ENCODE results near the gene ADAMTSL1. TPM values are rescaled to one million over a fixed set of nuclear protein-coding genes. Genes with fewer than 3 reads are reported as not detected.

The ADAMTSL1 gene
- total RNA-seq, 1 experiment from 2014 or later, result 0.94 TPM

DNA sequence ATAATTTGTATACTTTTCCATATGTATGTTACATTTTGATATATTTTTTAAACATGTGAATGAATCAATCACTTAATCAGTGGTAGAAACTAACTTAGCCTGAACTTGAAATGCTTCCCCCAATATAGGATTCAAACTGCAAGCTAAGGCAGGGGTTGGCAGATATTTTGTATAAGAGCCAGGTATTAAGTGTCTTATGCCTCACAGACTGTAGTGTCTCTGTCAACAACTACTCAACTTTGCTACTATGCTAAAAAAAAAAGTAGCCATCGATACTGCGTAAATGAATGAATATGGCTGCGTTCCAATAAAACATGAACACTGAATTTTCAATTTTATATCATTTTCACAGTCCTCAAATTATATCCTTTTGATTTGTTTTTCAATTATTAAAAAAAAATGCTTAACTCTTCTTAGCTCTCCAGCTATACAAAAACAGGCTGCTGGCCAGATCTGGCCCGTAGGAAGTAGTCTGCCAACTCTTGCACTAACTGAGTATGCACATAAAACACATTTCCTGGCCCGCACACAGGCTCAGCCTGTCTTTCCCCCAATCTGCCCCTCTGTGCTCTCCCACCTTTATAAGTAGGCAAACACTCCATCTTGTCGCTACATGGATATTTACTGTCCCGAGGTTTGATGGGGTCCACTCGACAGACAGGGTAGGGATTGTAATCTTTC is 467.2 kb downstream of the ADAMTSL1 start (continued):
- TF ChIP-seq, protein P1, sequence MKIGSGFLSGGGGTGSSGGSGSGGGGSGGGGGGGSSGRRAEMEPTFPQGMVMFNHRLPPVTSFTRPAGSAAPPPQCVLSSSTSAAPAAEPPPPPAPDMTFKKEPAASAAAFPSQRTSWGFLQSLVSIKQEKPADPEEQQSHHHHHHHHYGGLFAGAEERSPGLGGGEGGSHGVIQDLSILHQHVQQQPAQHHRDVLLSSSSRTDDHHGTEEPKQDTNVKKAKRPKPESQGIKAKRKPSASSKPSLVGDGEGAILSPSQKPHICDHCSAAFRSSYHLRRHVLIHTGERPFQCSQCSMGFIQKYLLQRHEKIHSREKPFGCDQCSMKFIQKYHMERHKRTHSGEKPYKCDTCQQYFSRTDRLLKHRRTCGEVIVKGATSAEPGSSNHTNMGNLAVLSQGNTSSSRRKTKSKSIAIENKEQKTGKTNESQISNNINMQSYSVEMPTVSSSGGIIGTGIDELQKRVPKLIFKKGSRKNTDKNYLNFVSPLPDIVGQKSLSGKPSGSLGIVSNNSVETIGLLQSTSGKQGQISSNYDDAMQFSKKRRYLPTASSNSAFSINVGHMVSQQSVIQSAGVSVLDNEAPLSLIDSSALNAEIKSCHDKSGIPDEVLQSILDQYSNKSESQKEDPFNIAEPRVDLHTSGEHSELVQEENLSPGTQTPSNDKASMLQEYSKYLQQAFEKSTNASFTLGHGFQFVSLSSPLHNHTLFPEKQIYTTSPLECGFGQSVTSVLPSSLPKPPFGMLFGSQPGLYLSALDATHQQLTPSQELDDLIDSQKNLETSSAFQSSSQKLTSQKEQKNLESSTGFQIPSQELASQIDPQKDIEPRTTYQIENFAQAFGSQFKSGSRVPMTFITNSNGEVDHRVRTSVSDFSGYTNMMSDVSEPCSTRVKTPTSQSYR (CRISPR knock-in tag; IDR thresholded peaks at IDR 0.05), result no peak
- TF ChIP-seq, protein P2, sequence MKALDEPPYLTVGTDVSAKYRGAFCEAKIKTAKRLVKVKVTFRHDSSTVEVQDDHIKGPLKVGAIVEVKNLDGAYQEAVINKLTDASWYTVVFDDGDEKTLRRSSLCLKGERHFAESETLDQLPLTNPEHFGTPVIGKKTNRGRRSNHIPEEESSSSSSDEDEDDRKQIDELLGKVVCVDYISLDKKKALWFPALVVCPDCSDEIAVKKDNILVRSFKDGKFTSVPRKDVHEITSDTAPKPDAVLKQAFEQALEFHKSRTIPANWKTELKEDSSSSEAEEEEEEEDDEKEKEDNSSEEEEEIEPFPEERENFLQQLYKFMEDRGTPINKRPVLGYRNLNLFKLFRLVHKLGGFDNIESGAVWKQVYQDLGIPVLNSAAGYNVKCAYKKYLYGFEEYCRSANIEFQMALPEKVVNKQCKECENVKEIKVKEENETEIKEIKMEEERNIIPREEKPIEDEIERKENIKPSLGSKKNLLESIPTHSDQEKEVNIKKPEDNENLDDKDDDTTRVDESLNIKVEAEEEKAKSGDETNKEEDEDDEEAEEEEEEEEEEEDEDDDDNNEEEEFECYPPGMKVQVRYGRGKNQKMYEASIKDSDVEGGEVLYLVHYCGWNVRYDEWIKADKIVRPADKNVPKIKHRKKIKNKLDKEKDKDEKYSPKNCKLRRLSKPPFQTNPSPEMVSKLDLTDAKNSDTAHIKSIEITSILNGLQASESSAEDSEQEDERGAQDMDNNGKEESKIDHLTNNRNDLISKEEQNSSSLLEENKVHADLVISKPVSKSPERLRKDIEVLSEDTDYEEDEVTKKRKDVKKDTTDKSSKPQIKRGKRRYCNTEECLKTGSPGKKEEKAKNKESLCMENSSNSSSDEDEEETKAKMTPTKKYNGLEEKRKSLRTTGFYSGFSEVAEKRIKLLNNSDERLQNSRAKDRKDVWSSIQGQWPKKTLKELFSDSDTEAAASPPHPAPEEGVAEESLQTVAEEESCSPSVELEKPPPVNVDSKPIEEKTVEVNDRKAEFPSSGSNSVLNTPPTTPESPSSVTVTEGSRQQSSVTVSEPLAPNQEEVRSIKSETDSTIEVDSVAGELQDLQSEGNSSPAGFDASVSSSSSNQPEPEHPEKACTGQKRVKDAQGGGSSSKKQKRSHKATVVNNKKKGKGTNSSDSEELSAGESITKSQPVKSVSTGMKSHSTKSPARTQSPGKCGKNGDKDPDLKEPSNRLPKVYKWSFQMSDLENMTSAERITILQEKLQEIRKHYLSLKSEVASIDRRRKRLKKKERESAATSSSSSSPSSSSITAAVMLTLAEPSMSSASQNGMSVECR (CRISPR knock-in tag; IDR thresholded peaks at IDR 0.05; ENCODE audit: borderline replicate concordance), result no peak
- TF ChIP-seq RELA (CRISPR knock-in tag; IDR thresholded peaks at IDR 0.05; ENCODE audit: borderline replicate concordance), result no peak

DNA sequence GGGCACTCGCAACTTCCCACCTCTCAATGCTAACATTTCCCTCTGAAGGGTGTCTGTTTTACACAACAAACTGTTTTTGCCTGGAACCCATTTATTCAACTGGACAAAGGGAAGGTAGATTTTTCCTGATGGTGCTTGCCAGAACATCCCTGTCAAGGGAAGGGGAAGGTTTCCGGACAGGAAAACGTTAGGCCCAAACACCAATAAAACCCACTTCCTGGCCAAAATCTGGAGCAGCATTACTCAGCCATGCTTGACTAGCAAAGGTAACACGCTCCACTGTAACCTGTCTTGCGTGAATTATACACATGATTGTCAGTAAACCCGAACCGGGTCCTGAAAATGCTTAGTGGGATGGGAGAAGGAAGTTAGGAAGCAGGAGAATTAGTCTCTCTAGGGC is 468.8 kb downstream of the ADAMTSL1 start:
- ATAC-seq (no peak), DNase-seq (ENCODE audit: low spot score) (no peak)
- H3K27ac Mint-ChIP-seq, result no peak overlapping the region
- TF ChIP-seq ETV6 (CRISPR knock-in tag; IDR thresholded peaks at IDR 0.05) (no peak), SMAD3 (CRISPR knock-in tag; IDR thresholded peaks at IDR 0.05; ENCODE audit: borderline replicate concordance) (no peak)
- TF ChIP-seq, protein P3, sequence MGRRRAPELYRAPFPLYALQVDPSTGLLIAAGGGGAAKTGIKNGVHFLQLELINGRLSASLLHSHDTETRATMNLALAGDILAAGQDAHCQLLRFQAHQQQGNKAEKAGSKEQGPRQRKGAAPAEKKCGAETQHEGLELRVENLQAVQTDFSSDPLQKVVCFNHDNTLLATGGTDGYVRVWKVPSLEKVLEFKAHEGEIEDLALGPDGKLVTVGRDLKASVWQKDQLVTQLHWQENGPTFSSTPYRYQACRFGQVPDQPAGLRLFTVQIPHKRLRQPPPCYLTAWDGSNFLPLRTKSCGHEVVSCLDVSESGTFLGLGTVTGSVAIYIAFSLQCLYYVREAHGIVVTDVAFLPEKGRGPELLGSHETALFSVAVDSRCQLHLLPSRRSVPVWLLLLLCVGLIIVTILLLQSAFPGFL (CRISPR knock-in tag; IDR thresholded peaks at IDR 0.05; ENCODE audit: borderline replicate concordance), result no peak
- ChIA-PET POLR2A (no interaction called here), CTCF (no interaction called here)
- peaks cover 7% of the 10 kb centered on the region; the same call in 1 of the 2 replicates for H3K9me3 Mint-ChIP-seq
- H3K36me3 Mint-ChIP-seq, result no peaks in the 10 kb centered on the region
- H3K27me3 Mint-ChIP-seq (ENCODE audit: low read depth), result no peaks in the 10 kb centered on the region
- no peak overlapping the region for H3K4me3 Mint-ChIP-seq
- H3K4me1 Mint-ChIP-seq, result peaks cover 11% of the 10 kb centered on the region

DNA sequence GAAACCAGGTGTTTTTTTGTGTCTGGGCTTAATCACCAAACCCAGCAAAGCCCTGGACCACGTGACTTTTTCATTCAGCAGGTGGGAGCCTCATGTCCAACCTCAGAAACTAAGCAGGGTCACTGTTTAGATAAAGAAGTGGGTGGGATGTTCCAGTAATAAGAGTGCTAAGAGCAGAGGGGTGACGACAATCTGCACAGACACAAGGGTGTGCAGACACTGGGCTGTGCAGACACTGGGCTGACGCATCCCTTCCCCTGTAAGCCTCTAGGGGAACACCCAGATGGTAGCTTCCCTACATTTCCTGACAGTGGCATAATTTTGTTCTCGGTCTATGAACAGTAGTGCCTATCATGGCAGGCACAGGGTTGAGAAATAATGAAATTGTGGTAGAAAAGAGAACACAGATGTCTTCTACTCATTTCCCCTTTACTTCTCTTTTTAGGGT is 474.0 kb downstream of the ADAMTSL1 start:
- ATAC-seq (no peak; the same call in 1 of the 2 replicates), DNase-seq (ENCODE audit: low spot score) (no peak)
- Mint-ChIP-seq H3K9me3 (peaks cover 7% of the 10 kb centered on the region; the same call in 1 of the 2 replicates), H3K27ac (no peak overlapping the region), H3K27me3 (ENCODE audit: low read depth) (no peaks in the 10 kb centered on the region), H3K4me1 (peaks cover 11% of the 10 kb centered on the region), H3K36me3 (no peaks in the 10 kb centered on the region), H3K4me3 (no peak overlapping the region)
- ChIA-PET CTCF (no interaction called here), POLR2A (no interaction called here)
- TF ChIP-seq, protein P4, sequence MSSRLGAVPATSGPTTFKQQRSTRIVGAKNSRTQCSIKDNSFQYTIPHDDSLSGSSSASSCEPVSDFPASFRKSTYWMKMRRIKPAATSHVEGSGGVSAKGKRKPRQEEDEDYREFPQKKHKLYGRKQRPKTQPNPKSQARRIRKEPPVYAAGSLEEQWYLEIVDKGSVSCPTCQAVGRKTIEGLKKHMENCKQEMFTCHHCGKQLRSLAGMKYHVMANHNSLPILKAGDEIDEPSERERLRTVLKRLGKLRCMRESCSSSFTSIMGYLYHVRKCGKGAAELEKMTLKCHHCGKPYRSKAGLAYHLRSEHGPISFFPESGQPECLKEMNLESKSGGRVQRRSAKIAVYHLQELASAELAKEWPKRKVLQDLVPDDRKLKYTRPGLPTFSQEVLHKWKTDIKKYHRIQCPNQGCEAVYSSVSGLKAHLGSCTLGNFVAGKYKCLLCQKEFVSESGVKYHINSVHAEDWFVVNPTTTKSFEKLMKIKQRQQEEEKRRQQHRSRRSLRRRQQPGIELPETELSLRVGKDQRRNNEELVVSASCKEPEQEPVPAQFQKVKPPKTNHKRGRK (CRISPR knock-in tag; IDR thresholded peaks at IDR 0.05; ENCODE audit: borderline replicate concordance), result no peak
- TF ChIP-seq TCF7 (CRISPR knock-in tag; IDR thresholded peaks at IDR 0.05; ENCODE audit: low read depth) (no peak), ATF1 (CRISPR knock-in tag; IDR thresholded peaks at IDR 0.05) (no peak), CREB1 (CRISPR knock-in tag; IDR thresholded peaks at IDR 0.05) (no peak), ZNF232 (CRISPR knock-in tag; IDR thresholded peaks at IDR 0.05) (no peak), GABPB1 (CRISPR knock-in tag; IDR thresholded peaks at IDR 0.05) (no peak), FOXP1 (CRISPR knock-in tag; IDR thresholded peaks at IDR 0.05; ENCODE audit: borderline replicate concordance) (no peak), PRRX2 (CRISPR knock-in tag; IDR thresholded peaks at IDR 0.05) (no peak)
- TF ChIP-seq, protein P5, sequence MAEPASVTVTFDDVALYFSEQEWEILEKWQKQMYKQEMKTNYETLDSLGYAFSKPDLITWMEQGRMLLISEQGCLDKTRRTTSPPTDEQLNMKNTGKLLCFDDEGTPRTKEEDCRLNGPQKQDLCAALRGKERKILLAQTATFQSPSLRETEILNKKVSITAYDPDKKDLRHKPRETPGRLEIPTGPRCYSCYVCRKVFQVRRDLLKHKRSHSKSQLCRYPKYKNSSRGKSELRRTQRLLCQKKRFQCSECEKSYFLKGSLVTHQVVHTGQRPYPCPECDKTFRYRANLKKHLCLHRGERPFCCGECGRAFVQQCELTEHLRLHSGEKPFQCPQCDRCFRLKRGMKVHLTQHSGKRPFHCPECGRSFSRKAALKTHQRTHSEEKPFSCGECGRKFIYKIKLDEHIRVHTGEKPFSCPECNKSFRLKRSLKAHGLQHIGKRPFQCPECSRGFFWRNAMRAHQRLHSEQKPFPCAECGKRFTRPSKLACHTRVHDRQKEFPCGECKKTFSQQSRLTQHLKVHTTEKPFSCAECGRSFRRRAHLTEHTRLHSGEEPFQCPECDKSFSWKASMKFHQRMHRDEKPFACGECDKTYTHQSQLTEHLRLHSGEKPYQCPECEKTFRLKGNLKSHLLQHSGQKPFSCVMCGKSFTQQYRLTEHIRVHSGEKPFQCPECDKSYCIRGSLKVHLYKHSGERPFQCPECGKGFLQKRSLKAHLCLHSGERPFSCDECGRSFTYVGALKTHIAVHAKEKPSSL (CRISPR knock-in tag; conservative IDR thresholded peaks at IDR 0.05), result no peak
- TF ChIP-seq, protein P6, sequence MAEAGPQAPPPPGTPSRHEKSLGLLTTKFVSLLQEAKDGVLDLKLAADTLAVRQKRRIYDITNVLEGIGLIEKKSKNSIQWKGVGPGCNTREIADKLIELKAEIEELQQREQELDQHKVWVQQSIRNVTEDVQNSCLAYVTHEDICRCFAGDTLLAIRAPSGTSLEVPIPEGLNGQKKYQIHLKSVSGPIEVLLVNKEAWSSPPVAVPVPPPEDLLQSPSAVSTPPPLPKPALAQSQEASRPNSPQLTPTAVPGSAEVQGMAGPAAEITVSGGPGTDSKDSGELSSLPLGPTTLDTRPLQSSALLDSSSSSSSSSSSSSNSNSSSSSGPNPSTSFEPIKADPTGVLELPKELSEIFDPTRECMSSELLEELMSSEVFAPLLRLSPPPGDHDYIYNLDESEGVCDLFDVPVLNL (CRISPR knock-in tag; IDR thresholded peaks at IDR 0.05; ENCODE audit: borderline replicate concordance, low read depth), result no peak
- TF ChIP-seq, protein P7, sequence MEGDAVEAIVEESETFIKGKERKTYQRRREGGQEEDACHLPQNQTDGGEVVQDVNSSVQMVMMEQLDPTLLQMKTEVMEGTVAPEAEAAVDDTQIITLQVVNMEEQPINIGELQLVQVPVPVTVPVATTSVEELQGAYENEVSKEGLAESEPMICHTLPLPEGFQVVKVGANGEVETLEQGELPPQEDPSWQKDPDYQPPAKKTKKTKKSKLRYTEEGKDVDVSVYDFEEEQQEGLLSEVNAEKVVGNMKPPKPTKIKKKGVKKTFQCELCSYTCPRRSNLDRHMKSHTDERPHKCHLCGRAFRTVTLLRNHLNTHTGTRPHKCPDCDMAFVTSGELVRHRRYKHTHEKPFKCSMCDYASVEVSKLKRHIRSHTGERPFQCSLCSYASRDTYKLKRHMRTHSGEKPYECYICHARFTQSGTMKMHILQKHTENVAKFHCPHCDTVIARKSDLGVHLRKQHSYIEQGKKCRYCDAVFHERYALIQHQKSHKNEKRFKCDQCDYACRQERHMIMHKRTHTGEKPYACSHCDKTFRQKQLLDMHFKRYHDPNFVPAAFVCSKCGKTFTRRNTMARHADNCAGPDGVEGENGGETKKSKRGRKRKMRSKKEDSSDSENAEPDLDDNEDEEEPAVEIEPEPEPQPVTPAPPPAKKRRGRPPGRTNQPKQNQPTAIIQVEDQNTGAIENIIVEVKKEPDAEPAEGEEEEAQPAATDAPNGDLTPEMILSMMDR (IDR thresholded peaks at IDR 0.05), result no peak
